GM18909 (cell line): ENCODE measurements around the gene UBB.

Source experiments
- ATAC-seq: cut with Tn5 transposase; IDR thresholded peaks from one replicate; pipeline ENCODE4 v1.9.1; 2021; ENCODE audit warnings: mild to moderate bottlenecking; ENCODE audit not compliant: unreplicated experiment, poor library complexity

UBB gene

GRCh38 chr17:16417399-16417798 is 36.5 kb downstream of the UBB start:
- no peak for ATAC-seq

GRCh38 chr17:16417896-16418684 is 37.2 kb downstream of the UBB start:
- no peak for ATAC-seq

GRCh38 chr17:16418685-16419068 is 37.8 kb downstream of the UBB start:
- no peak for ATAC-seq

GRCh38 chr17:16419074-16419928 is 38.4 kb downstream of the UBB start:
- peak; percentile 49 for ATAC-seq

- no peak for ATAC-seq
Measured at GRCh38 chr17:16419929-16420271, 39.0 kb downstream of the UBB start.

- ATAC-seq: no peak
Measured at GRCh38 chr17:16422416-16422815, 41.5 kb downstream of the UBB start.

GRCh38 chr17:16423226-16423872 is 42.5 kb downstream of the UBB start:
- no peak for ATAC-seq

- ATAC-seq: no peak
Measured at GRCh38 chr17:16425202-16425601, 44.3 kb downstream of the UBB start.

GRCh38 chr17:16425698-16426659 is 45.1 kb downstream of the UBB start:
- ATAC-seq: no peak

- no peak for ATAC-seq
Measured at GRCh38 chr17:16427020-16427419, 46.1 kb downstream of the UBB start.

GRCh38 chr17:16428098-16428882 is 47.4 kb downstream of the UBB start:
- ATAC-seq: no peak

GRCh38 chr17:16429083-16429482 is 48.2 kb downstream of the UBB start:
- ATAC-seq: no peak

GRCh38 chr17:16430650-16431049 is 49.8 kb downstream of the UBB start:
- ATAC-seq: no peak

GRCh38 chr17:16432017-16432416 is 51.1 kb downstream of the UBB start:
- ATAC-seq: no peak
